Peyer's patch (tissue), 4 donors: Measurements from ENCODE around the gene ELFN1. TPM values are rescaled to one million over a fixed set of nuclear protein-coding genes. Genes with fewer than 3 reads are reported as not detected.

Source experiments
- DNase-seq, 3 donors: peaks; one replicate each; pipeline ENCODE4 v3.0.0-alpha.2; 2017 to 2019
- H3K27ac ChIP-seq, 4 donors: fragments of 200-600 bp; sonication (generic); one replicate each; pipeline ENCODE4 v1.5.1; 2016 to 2019
- H3K27me3 ChIP-seq, 2 donors: fragments of 200-600 bp; sonication (generic); one replicate each; pipeline ENCODE4 v1.5.1; 2019
- H3K36me3 ChIP-seq, 3 donors: fragments of 200-600 bp; sonication (generic); one replicate each; pipeline ENCODE4 v1.5.1; 2016 to 2019
- H3K4me1 ChIP-seq, 4 donors: fragments of 200-600 bp; sonication (generic); one replicate each; pipeline ENCODE4 v1.5.1; 2016 to 2019
- H3K4me3 ChIP-seq, 4 donors: fragments of 200-600 bp; sonication (generic); 1 replicate in 3 of 4; 2 replicates in 1 of 4; pipeline ENCODE4 v1.5.1; 2016 to 2019; ENCODE audit warnings: mild to moderate bottlenecking in 1 of 4
- H3K9me3 ChIP-seq, 4 donors: fragments of 200-600 bp; sonication (generic); one replicate each; pipeline ENCODE4 v1.5.1; 2016 to 2019; ENCODE audit warnings: mild to moderate bottlenecking in 1 of 4
- POLR2A ChIP-seq, 2 donors: fragments of 450-650 bp; IDR thresholded peaks; one replicate each; pipeline ENCODE4 v1.5.1; 2017; ENCODE audit warnings: antibody characterized with exemption in 2 of 2, mild to moderate bottlenecking in 2 of 2, moderate library complexity in 2 of 2
- total RNA-seq, 4 donors: library from RNA; depleted of rRNA; stranded (reverse); fragments of >200 nt; gene quantifications; one replicate each; pipeline ENCODE4 v1.1.0, GENCODE V29; 2016
- TF ChIP-seq, protein P1 (sequence below), 6 experiments: fragments of 450-650 bp in 4 of 6; fragments of 200-600 bp in 2 of 6; sonication (generic) in 1 of 6; IDR thresholded peaks; one replicate each; pipeline ENCODE4 v1.5.1; 2017 to 2019; ENCODE audit warnings: antibody characterized with exemption in 6 of 6, mild to moderate bottlenecking in 3 of 6, moderate library complexity in 1 of 6

ELFN1 gene
- total RNA-seq, 4 donors from 2014 or later: 0.80 TPM; not detected in 3

DNA sequence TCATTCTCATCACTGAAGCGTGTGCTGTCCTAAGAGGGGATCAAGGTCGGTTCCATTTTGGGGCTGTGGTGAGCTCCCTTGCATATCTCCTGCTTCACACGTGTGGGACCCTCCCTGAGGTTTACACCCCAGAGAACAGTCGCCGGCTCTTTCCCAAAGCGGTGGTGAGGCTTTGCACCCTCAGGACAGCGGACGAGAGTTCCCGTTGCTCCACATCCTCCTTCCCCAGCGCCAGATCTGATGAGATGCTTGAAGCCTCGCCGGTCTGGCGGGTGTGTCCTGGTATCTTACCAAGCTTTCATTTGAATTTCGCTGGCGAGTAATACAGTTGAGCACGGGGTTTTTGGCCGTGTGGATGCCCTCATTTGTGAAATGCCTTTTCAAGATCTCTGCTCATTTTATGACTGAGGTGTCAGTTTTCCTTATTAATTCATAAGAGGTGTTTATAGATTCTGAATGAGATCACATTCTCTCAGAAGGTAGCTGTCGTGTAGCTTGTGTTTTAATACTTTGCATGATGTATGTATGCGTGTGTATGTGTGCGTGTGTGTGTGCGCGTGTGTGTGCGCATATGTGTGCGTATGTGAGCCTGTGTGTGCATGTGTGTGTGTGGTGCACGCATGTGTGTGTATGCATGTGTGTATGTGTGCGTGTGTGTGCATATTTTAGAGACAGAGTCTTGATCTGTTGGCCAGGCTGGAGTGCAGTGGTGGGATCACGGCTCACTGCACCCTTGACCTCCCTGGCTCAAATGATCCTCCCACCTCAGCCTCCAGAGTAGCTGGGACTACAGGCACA is 30.7 kb downstream of the ELFN1 start:
- Histone ChIP-seq H3K4me3 (no peak overlapping the region), H3K27ac (no peak overlapping the region), H3K27me3 (no peaks in the 10 kb centered on the region), H3K9me3 (peaks cover 0 to 10% (median 0%) of the 10 kb centered on the region in 4 donors), H3K36me3 (no peaks in the 10 kb centered on the region), H3K4me1 (no peaks in the 10 kb centered on the region)
- peak in 2 of 3 donors; percentile 17 to 30 for DNase-seq
- TF ChIP-seq POLR2A (IDR thresholded peaks at IDR 0.05): no peak
- TF ChIP-seq, protein P1, sequence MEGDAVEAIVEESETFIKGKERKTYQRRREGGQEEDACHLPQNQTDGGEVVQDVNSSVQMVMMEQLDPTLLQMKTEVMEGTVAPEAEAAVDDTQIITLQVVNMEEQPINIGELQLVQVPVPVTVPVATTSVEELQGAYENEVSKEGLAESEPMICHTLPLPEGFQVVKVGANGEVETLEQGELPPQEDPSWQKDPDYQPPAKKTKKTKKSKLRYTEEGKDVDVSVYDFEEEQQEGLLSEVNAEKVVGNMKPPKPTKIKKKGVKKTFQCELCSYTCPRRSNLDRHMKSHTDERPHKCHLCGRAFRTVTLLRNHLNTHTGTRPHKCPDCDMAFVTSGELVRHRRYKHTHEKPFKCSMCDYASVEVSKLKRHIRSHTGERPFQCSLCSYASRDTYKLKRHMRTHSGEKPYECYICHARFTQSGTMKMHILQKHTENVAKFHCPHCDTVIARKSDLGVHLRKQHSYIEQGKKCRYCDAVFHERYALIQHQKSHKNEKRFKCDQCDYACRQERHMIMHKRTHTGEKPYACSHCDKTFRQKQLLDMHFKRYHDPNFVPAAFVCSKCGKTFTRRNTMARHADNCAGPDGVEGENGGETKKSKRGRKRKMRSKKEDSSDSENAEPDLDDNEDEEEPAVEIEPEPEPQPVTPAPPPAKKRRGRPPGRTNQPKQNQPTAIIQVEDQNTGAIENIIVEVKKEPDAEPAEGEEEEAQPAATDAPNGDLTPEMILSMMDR (IDR thresholded peaks at IDR 0.05): no peak

DNA sequence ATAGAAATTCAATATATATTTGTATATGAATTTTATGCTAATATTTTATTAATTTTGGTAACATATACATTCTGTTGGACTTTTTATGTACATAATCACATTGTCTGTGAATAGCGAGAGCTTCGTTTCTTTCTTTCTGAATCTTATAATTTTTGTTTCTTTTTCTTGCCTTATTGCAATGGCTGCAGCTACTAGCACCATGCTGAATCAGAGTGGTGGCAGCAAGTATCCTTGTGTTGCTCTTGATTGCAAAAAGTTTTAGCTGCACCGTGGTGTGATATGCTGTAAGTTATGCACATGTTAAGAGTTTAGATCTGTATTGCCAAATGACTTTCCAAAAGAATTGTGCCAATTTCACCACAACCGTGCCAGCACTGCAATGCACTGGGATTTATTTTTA is 32.6 kb downstream of the ELFN1 start:
- Histone ChIP-seq H3K9me3 (peaks cover 0 to 10% (median 0%) of the 10 kb centered on the region in 4 donors), H3K4me1 (no peaks in the 10 kb centered on the region), H3K36me3 (no peaks in the 10 kb centered on the region), H3K27me3 (no peaks in the 10 kb centered on the region), H3K4me3 (no peak overlapping the region), H3K27ac (no peak overlapping the region)
- TF ChIP-seq POLR2A (IDR thresholded peaks at IDR 0.05): no peak
- TF ChIP-seq, protein P1 (IDR thresholded peaks at IDR 0.05): no peak
- peak in 1 of 3 donors; percentile 14 for DNase-seq

DNA sequence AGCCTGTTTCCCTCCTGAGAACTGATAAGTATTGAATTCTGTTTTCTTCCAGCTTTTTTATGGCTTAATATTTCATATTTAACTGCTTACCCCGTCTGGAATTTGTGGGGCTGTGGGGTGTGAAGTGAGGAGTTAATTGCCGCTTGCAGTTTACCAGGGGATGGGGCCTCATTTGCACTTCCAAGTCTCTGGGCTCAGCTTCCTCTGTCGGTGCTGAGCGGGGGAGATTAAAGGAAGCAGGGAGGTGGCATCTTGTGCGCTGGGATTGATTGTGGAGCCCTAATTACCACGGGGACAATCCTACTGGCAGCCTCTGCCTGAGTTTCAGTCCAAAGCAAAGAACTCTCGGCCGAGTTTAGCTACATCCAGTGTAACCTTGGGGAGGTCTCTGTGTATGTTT is 33.4 kb downstream of the ELFN1 start:
- H3K36me3 ChIP-seq: no peaks in the 10 kb centered on the region
- peaks cover 0 to 10% (median 0%) of the 10 kb centered on the region in 4 donors for H3K9me3 ChIP-seq
- H3K4me3 ChIP-seq: no peak overlapping the region
- TF ChIP-seq, protein P1 (IDR thresholded peaks at IDR 0.05): no peak
- TF ChIP-seq POLR2A (IDR thresholded peaks at IDR 0.05): no peak
- no peak overlapping the region for H3K27ac ChIP-seq
- H3K4me1 ChIP-seq: no peaks in the 10 kb centered on the region
- DNase-seq: peak in 1 of 3 donors; percentile 21
- no peaks in the 10 kb centered on the region for H3K27me3 ChIP-seq

DNA sequence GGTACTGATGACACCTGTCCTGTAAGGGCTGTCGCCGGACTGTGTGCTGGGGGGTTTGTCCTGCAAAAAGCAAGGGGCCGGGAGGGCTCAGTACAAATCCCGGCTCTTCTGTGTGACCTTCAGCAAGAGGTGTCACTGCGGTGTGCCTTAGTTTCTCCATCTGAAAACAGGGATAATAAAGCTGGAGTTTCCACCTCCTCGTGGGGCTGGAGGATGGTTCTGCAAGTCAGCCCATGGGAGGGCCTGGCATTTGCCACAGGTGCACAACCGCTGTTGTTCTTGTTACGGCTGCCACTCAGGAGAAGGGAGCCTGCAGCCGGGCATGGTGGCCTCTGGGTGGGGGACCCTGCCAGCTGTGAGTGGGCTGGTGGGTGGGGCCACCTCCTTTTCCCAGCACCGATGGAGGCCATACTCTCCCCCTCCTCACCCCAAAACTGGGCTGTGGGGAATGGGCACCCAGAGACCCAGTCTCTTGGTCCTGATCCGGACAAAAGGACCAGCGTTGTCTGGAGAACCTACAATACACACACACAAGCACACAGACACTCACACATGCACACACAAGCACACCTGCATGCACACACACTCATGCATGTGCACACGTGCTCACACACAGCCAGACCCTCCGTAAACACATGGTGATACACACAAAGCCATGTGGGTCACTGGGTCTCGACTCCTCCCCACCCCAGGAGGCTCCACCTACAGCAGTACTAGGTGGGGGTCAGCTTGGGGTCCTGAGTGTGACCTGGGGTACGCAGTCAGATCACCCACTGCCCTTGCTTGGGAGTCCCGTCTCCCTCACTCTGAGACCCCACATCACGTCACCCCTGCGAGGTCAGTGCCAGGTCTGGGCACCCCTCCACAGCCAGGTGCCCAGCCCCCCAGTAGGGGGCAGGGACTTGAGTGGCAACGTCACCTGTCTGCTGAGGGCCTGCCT is 34.1 kb downstream of the ELFN1 start:
- Histone ChIP-seq H3K27me3 (no peaks in the 10 kb centered on the region), H3K27ac (no peak overlapping the region), H3K36me3 (no peaks in the 10 kb centered on the region), H3K9me3 (peaks cover 0 to 10% (median 0%) of the 10 kb centered on the region in 4 donors), H3K4me1 (no peaks in the 10 kb centered on the region), H3K4me3 (no peak overlapping the region)
- DNase-seq: peak in 1 of 3 donors; percentile 34
- no peak for TF ChIP-seq POLR2A (IDR thresholded peaks at IDR 0.05)
- TF ChIP-seq, protein P1 (IDR thresholded peaks at IDR 0.05): no peak

DNA sequence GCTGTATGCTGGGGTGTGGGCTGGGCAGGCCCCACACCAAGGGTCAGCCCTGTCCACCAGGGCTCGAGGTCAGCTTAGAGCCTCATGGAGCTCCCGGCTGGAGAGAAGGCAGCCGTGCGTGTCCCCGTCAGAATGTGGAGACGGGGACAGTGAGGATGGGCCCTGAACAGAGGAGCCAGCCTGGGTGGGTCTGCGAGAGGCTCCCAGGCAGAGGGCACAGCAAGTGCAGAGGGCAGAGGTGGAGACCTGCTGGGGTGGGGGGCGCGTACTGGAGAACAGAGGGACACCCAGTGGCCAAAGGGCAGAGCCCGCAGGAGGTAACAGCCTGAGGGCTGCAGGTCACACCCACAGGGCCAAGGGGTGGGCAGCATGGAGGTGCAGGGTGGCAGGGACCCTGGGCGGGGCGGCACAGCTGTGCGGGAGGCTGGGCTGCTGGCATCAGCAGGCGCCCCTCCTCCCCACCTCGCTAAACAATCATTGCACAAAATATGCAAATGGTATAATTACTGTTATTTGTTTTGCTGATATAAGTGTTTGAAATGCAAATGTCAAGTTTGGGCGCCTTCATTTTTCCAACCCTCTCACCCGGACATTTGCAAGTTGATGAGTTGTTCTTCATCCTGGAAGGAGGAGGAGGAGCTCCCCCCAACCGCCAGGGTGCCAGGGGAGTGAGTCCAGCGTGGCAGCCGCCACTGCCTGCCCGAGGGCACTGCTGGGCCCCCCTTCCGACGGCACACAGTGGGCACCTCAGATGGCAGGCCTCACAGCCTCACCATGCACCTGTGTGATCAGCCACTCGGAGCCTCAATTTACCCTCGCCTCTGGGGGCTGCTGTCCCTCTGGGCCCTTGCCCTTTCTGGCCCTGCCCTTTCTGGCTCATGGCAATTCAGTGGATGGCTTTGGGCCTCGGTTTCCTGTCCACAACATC is 35.0 kb downstream of the ELFN1 start:
- Histone ChIP-seq H3K4me3 (no peak overlapping the region), H3K9me3 (peaks cover 0 to 14% (median 1%) of the 10 kb centered on the region in 4 donors), H3K36me3 (no peaks in the 10 kb centered on the region), H3K4me1 (no peaks in the 10 kb centered on the region), H3K27ac (no peak overlapping the region), H3K27me3 (no peaks in the 10 kb centered on the region)
- TF ChIP-seq, protein P1 (IDR thresholded peaks at IDR 0.05): no peak
- TF ChIP-seq POLR2A (IDR thresholded peaks at IDR 0.05): no peak
- DNase-seq: peak in 1 of 3 donors; percentile 34
